Stimulated activated CD8-positive, alpha-beta memory T cell treated with anti-CD3 and anti-CD28 coated beads, Interleukin-12 subunit alpha, Interleukin-12 subunit beta, amount 100 ng/mL, for 1 hour (primary cell): ENCODE results near the gene SCGB1C2.
"Not testable (repeated sequence)": the region's sequence is repeated elsewhere in the genome, so short reads cannot be mapped to it uniquely, and the experiment has no call there.

Experiments used
- DNase-seq: peaks from one replicate; pipeline ENCODE4 v3.0.0-alpha.2; 2020; ENCODE audit warnings: low read depth

Gene SCGB1C2

DNA sequence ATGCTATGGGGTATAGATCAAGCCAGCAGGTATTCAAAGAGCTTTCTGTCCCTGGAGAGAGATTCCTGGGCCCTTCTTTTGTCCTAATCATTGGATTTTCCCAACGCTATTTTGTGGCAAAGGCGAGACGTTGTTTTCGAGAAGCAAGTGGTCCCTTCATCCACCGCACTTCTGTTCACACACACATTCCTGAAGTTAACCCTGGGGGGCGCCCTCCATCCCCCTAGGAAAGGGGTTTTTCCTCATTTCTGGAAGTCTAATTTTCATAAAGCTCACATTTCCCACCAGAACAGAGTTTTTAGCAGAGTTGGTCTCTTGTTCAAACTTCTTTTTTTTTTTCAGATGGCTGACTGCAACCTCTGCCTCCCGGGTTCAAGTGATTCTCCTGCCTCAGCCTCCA, 11.9 kb downstream of the SCGB1C2 start:
- DNase-seq = no peak

DNA sequence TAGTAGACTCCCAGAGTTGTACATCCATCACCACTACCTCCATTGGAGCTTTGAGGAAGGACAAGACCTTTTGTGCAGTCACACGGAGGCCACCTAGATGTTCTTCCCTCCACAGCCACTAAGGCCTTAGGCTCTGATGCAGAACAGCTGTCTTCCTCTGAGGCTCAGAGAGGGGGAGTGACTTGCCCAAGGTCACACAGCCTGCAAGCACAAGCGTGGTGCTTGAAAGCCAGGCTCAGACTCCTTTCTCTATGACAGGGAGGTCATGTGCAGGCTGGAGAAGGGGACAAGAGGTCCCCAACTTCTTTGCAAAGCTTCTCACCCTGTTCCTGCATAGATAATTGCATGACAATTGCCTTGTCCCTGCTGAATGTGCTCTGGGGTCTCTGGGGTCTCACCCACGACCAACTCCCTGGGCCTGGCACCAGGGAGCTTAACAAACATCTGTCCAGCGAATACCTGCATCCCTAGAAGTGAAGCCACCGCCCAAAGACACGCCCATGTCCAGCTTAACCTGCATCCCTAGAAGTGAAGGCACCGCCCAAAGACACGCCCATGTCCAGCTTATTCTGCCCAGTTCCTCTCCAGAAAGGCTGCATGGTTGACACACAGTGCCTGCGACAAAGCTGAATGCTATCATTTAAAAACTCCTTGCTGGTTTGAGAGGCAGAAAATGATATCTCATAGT, 12.7 kb downstream of the SCGB1C2 start:
- DNase-seq = no peak

DNA sequence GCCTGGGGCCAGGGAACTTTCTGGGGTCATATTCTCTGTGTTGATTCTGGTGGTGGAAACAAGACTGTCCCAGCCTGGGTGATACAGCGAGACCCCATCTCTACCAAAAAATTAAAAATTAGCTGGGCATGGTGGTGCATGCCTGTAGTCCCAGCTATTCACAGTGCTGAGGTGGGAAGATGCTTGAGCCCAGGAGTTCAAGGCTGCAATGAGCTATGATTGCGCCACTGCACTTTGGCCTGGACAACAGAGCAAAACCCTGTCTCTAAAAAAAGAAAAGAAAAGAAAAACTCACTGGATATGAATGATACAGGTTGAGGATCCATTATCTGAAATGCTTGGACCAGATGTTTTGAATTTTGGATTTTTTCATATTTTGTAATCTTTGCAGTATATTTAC, 13.6 kb downstream of the SCGB1C2 start:
- no peak for DNase-seq

DNA sequence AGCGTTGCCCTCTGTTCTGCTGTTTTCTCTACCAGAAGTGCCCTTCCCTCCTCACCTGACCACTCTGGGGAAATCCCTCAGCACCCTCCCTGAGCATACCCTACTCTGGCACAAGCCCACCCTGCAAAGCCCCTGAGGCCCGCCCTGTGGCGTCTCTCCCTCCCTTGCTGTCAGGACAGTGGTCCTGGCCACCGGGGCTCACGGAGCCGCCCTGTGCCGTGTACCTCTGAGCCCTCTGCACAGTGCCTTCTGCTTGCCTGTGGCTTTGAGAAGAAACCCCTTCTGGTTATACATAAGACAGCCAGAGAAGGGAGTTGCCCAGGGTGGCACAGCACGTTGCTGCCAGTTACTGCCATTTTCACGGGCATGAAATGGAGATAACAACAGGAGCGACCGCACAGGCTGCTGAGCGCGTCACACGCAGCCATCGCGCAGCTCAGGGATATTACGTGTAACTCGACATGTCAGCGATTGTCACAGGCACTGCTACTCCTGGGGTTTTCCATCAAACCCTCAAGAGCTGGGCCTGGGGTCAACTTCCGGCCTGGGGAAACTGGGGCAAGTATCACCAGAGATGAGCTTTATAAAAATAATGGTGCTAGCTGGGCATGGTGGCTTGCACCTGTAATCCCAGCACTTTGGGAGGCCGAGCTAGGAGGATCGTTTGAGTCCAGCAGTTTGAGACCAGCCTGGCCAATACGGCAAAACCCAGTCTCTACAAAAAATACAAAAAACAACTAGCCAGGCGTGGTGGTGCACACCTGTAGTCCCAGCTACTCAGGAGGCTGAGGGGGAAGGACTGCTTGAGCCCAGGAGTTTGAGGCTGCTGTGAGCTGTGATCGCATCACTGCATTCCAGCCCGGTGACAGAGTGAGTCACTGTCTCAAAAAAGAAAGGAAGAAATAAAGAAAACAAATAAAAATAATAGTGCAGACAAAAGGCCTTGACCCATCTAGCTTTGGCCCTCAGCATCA, 14.8 kb downstream of the SCGB1C2 start:
- DNase-seq = no peak

DNA sequence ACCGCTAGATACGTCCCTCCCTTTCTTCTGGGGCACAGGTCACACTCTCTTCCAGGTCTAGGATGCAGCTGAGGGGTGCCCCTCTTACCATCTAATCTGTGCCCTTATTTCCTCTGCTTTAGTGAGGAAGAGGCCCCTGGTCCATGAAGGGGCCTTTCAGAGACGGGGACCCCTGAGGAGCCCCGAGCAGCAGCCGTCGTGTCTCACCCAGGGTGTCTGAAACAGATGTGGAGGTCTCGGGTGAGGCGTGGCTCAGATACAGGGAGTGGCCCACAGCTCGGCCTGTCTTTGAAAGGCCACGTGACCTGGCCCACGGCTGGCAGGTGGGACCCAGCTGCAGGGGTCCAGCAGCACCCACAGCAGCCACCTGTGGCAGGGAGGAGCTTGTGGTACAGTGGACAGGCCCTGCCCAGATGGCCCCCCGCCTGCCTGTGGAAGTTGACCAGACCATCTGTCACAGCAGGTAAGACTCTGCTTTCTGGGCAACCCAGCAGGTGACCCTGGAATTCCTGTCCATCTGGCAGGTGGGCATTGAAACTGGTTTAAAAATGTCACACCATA, 15.6 kb downstream of the SCGB1C2 start:
- DNase-seq = no peak

DNA sequence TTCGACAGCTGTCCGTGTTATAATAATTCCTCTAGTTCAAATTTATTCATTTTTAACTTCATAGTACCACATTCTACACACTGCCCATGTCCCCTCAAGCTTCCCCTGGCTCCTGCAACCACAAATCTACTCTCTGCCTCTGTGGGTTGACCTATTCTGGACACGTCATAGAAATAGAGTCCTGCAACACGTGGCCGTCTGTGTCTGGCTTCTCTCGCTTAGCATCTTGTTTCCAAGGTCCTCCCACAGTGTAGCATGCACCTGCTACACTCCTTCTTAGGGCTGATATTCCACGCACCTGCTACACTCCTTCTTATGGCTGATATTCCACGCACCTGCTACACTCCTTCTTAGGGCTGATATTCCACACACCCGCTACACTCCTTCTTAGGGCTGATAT, 16.5 kb downstream of the SCGB1C2 start:
- DNase-seq = no peak

DNA sequence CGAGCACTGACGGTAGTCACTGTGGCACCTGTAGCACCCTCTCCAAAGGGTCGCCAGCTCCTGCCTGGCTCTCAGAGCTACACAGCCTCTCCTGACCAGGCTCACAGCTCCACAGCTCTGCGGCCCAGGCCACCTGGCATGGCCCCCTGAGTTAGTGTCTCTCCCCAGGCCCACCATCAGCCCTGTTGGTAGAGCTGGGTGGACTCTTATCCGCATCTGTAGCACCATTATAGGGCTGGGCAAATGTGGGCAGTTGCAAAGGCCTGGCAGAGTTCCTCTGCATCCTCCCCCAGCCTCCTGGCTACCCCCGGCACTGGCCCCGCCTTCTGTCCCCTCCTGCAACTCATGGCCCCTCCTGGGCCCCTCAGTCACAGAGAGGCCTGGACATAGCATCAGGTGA, 18.2 kb downstream of the SCGB1C2 start:
- no peak for DNase-seq

DNA sequence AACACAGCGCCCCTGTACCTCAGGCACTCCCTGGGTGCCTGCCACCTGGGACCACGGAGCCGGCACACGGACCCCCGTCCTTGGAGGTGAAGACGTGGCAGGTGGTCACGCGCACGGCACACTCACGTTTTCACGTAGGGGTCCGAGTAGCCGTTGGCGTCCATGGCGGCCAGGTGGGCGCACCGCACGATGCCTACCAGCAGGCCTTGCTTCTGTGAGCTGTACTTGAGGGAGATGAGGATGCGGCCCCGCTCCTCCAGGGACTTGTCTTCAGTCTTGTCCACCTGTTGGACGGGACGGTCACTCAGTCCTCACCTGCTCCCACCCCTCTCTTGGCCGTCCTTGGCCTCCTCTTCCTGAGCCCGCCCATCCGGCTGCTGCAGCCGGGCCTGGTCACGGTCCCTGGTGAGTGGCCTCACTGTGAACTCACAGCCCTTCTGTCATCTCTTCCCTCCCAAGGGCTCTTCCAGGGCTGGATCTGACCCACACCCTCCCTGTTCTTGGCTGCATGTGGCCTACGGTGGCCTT, 18.8 kb downstream of the SCGB1C2 start:
- no peak for DNase-seq

DNA sequence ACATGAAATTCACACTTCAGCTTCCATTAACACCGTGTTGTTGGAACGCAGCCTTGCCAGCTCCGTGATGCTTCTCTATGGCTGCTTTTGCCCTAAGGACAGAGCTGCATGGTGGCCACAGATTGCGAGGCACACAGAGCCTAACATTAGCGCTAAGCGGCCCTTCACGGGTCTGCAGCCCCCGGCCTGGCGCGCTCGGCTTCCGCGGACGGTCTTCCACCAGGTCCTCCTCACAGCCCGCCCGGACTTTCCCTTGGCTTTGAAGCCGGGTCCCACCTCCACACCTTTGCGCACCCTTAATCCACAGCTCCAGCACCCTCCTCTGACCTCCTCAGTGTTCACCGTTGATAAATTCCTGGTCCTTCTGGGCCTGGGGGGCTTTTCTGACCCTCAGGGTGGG, 19.6 kb downstream of the SCGB1C2 start:
- no peak for DNase-seq

DNA sequence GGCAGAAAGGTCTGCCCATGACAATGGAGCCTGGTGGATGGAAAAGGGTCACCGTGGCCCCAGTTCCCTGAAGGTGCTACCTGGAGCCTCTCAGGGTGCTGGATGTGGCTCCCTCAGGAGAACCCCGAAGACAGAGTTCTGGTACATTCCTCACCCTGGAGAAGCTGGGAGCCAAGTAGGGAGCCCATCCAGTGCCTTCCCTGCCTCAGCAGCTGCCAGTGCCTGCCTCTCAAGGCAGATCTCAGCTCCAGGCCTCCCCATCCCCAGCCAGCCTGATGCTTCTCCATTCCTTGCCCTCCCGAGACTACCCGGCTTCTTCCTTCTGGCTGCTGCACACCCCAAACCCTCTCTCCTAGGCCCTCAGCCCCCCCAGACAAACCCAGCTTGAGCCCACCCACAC, 20.5 kb downstream of the SCGB1C2 start:
- DNase-seq = no peak

DNA sequence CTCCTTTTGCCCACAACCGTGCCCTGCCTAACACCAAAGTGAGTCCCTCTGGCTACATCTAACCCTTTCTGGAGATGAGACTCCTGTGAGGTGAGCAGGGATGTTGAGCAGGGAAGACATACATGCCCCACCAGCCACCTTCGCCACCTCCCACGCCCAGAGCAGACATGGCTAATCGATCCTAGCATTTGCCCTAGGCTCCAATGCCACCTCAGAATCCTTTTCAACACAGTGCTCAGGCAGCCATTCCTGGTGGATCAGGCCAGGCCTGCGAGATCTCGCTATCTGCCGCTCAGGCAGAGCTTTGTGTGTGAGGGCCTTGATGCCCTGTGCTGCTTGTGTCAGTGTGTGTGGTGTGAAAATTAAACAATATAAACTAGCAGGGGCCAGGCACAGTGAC, 21.0 kb downstream of the SCGB1C2 start:
- DNase-seq = no peak

DNA sequence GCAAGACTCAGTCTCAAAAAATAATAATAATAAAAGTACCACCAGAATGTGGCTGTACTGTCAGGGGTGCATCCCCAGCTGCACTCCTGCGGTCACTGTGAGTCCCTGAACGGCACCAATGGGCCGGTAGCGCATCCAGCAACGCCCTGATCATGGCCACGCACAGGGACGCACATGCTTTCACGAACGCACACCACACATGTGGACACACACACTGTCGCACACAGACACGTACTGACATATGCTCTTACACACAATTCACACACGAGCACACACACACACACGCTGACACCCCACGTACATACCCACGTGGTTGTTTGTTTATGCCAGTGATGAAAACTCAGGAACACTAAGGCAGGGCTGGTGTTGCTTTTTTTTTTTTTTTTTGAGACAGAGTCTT, 22.2 kb downstream of the SCGB1C2 start:
- DNase-seq = no peak

DNA sequence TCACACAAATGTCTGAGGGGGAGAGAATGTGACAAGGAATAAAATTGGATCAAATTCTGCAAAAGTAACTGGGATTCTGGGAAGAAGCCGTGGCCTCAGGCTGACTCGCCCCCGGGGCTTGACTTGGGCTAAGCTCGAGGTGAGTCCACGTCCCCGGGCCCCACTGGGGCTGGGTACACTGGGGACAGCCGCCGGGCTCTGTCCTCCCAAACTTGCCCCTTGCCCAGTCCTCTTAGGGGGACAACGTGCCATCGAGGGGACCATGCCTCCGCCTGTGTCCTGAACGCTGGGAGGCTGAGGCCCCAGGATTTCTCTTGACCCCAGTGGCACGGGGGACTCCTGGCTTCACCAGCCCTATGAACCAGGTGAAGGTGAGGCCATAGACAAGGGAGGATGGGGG, 23.0 kb downstream of the SCGB1C2 start:
- DNase-seq = no peak

DNA sequence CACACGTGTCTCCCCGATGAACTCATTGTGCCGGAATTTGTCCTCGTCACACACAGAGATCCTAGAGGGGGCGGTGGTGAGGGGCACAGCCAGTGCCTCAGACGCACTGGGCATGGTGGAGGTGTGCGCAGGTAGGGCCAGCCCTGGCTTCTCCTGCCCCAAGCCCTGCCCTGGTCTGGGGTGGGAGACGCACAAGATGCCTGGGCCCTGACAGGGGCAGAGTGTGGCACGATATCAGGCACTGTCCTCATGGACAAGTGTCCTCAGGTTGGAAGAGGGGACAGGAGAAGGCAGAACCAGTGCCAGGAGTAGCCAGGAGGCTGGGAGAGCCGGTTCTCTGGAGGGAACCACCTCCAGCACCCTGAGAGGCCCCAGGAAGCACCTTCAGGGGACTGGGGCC, 24.1 kb downstream of the SCGB1C2 start:
- DNase-seq = no peak

DNA sequence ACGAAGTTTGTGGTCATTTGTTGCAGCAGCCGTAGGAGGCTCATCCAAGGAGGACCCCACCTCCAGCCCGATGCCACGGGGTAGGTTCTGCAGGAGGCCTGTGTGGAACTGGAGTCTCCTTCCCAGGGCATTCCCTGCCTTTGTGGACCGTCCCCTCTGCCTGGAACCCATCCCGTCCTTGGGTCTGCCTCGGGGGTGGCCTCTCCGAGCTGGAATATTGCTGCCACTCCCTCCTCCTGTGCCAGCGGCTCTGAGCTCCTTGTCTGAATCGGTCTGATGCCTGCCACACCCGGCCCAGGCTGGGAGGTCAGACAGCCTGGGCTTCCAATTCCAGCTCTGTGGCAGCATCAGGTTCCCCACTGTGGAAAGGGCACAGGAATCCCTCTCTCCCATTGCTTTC, 25.3 kb downstream of the SCGB1C2 start:
- no peak for DNase-seq

DNA sequence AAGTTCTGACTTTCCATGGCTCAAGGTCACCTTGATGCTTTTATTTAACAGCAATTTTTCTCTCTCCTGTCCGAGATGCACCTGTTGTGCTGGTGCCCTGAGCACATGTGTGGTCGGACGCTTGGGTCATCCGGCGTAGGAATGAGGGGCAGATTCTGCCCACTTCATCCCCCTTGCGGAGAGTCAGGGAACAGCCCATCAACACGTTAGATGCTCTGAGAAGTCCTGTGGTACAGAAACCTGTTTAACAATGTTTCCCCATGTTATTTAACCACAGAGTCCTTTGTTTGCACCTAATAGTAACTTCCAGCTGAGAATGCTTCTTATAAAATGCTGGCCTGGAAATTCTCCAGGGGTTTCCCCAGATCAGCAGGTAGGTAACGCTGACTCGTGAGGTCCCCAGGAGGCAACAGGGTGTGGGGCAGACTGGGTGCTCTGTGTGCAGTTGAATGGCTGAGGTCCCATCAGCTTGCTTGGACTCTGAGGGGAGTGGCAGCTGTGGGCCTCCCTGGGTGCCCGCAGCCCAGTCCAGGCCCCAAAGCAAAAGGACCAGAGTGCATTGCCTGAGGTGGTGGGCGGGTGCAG, 26.2 kb downstream of the SCGB1C2 start:
- no peak for DNase-seq

DNA sequence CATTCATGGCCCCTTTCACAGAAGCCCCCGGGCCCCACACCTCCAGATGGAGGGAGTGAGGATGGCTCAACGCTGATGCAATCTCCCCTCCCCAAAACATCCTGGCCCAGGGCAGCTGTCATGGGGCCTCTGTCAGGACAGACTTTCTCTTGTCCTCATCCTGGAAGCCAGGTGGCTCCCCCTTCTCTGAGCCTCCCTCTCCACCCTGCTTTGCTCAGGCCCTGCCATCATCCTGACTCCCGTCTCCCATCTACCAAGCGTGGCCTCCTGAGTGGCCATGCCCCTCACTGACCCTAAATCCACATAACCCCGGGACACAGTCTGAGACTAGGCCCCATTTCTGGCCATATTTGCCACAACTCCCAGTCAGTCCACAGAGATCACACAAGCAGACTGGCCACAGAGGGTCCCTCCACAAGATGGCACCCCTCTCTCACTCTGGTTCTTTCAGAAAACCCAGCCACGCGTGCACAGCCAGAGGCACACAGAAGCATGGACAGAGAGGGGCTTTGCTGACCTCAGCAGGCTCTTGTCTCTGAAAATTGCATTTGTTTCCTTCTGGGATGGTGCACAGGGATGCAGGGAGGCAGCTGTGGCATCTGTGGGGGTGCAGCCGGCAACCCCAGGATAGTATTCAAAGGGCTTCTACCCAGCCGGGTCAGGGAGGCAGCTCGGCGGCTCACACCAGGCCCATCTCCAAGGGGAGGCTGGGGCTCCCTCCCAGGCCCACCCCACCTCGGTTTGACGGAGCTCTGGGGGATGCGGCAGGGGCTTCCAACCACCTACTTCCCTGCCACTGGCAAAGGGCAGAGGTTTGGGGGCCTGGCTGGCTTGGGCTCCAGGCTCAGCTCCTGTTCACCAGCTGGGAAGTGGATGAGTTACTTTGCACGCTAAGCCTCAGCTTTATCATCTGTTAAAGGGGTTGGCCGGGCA, 27.2 kb downstream of the SCGB1C2 start:
- no peak for DNase-seq

DNA sequence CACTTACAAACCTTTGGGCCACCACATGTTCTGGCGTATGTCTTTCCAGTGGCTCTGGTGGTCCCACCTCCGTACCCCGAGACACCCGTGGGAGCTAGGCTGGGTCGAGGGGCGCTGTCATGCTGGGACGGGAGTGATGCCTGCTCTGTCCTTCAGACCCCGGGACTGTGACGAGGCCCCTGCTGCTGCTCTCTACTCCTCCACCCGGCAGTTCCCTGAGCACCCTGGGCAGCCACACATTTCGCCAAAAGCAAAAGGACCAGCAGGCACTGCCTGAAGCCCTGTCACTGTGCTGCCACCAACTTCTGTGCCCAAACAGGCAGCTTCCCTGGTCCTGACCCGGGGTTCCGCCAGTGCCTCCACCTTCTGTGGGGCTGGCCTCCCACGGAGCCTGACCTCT, 28.6 kb downstream of the SCGB1C2 start:
- DNase-seq = no peak

DNA sequence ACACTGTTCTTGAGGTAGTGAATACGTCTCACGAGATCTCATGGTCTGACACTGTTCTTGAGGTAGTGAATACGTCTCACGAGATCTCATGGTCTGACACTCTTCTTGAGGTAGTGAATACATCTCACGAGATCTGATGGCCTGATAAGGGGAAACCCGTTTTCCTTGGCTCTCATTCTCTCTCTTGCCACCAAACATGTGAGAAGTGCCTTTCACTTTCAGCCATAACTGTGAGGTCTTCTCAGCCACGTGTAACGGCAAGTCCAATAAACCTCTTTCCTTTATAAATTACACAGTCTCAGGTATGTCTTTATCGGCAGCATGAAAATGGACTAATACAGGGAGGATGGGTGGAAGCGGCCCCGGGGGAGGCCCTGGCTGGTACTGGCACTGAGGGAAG, 31.2 kb downstream of the SCGB1C2 start:
- DNase-seq = not testable (repeated sequence)

DNA sequence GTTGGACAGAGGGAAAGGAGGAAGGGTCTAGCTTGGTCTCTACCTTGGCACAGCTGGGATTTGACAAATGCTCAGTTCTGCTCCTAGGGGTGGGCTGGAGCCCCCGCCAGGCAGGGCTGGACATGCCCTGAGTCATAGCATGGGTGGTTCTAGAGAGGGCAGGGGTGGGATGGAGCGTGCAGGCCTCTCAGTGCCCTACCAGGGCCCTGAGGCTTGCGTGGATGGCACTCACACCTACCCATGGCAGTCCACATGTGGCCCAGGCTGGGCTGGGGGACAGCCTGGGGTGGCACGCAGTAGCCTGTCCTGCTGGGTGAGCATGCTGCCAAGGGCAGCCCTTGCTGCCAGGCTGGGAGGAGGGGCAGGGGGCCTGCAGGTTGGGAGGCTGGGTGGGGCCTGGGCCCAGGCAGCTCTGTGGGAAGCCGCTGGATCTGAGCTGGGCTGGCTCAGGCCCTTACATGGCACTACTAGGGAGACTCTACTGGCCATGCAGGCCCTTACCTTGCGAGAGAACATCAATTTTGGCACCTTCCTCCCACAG, 32.8 kb downstream of the SCGB1C2 start:
- DNase-seq = no peak

DNA sequence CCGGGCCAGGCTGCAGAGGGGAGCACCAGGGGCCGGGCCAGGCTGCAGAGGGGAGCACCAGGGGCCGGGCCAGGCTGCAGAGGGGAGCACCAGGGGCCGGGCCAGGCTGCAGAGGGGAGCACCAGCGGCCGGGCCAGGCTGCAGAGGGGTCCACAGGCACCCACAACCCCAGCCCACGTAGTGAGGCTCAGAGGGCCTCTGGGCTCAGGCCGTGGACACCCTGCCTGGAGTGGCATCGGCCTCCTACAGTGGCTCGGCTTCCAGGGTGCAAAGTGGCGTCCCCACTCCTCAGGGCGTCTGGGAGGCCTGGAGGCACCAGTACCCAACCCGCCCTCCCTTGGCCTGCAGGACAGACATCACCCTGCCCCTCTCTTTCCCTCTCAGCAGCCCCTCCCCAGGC, 34.5 kb downstream of the SCGB1C2 start:
- no peak for DNase-seq
